Omental fat pad (tissue), 4 donors: ENCODE measurements around the gene ERC2. TPM values are rescaled to one million over a fixed set of nuclear protein-coding genes. Genes with fewer than 3 reads are reported as not detected.
"Not testable (repeated sequence)": the region's sequence is repeated elsewhere in the genome, so short reads cannot be mapped to it uniquely, and the experiment has no call there.

Experiments used
- ATAC-seq: fragments of 150-250 bp; one replicate; pipeline ENCODE4 v1.9.1; 2016; ENCODE audit warnings: mild to moderate bottlenecking, moderate library complexity; ENCODE audit not compliant: low FRiP score
- DNase-seq: peaks from one replicate; pipeline ENCODE4 v3.0.0-alpha.2; 2019; ENCODE audit warnings: low spot score
- CTCF ChIP-seq, 3 donors: fragments of 450-650 bp; IDR thresholded peaks; one replicate each; pipeline ENCODE4 v1.5.1; 2016 to 2017; ENCODE audit warnings: antibody characterized with exemption in 3 of 3, mild to moderate bottlenecking in 3 of 3, moderate library complexity in 2 of 3
- total RNA-seq, 4 donors: library from RNA; depleted of rRNA; stranded (reverse); fragments of >200 nt; gene quantifications; one replicate each; pipeline ENCODE4 v1.1.0, GENCODE V29; 2016

The ERC2 gene
- total RNA-seq, 4 donors from 2014 or later = 0.75 to 4.2 (median 2.3) TPM; not detected in 1

GRCh38 chr3:56069766-56070165, 398.5 kb downstream of the ERC2 start:
- no peak for TF ChIP-seq CTCF (IDR thresholded peaks at IDR 0.05)
- DNase-seq = no peak
- ATAC-seq = no peak

GRCh38 chr3:56066405-56066804, 401.9 kb downstream of the ERC2 start:
- DNase-seq, ATAC-seq: not testable (repeated sequence)

DNA sequence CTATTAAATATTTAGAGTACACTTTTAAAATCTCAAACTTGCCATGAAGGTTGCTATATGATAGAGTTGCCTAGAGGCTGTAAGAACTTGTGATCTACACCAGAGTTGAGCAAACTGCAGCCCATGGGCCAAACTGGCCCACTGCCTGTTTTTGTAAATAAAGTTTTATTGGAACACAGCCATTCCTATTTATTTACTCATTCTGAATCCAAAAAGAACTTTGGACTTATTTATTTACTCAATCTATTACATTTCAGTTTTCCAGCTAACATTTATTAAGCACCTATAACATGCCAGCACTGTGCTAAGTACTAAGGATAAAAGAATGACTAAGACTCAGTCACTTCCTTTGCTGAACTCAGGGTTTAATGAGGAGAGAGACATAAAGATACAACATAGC, 403.6 kb downstream of the ERC2 start:
- TF ChIP-seq CTCF (IDR thresholded peaks at IDR 0.05) = no peak
- DNase-seq = no peak
- no peak for ATAC-seq

DNA sequence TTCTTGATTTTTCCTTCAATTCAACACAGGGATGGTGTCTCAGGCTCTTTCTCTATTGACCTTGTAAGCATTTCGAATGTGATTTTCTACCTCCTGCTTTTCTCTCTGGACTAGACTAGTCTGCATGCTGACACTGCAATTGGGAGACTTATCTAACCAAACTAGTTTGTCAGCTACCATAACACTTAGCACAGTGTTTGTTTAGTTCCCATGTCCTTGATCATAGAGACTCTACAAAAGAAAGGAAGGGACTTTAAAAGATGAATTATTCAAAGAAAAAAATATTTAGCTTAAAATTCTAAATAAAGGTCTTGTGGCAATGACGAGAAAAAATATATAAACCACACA, 407.0 kb downstream of the ERC2 start:
- no peak for TF ChIP-seq CTCF (IDR thresholded peaks at IDR 0.05)
- DNase-seq (no peak), ATAC-seq (no peak)

- TF ChIP-seq CTCF (IDR thresholded peaks at IDR 0.05) = no peak
- ATAC-seq (no peak), DNase-seq (no peak)
These were observed 407.6 kb downstream of the ERC2 start for GRCh38 chr3:56060521-56061278.

DNA sequence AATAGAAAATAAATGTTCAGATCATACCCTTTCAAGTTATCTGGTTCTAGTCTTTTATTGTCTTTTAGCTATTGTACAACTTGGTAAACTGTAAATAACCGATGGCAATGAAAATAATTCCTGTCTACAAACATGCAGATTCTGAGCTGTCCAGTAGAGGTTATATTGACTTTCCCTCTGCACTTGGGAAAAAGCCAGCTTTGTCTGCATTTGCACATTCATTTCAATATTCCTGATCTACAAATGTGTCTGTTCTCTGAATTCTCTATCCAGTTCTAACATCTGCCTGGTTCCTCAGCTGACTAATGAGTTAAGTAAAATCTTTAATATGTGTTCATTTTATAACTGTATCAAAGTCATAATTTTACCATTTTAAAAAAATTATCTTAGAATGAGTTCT, 408.5 kb downstream of the ERC2 start:
- TF ChIP-seq CTCF (IDR thresholded peaks at IDR 0.05) = no peak
- DNase-seq (no peak), ATAC-seq (no peak)

GRCh38 chr3:56055951-56056350, 412.3 kb downstream of the ERC2 start:
- no peak for ATAC-seq
- no peak for TF ChIP-seq CTCF (IDR thresholded peaks at IDR 0.05)
- no peak for DNase-seq
